HepG2 (cell line): ENCODE data around the gene RRBP1. TPM values are rescaled to one million over a fixed set of nuclear protein-coding genes. Genes with fewer than 3 reads are reported as not detected.
A peak's percentile ranks its signal among the peaks of the same experiment; 100 is the strongest.

ENCODE experiments used
- ASH2L ChIP-seq: fragments of 300-600, 200-600 bp; sonication (generic); IDR thresholded peaks from 2 replicates; pipeline ENCODE4 v1.7.0; 2017; ENCODE audit warnings: low read depth, mild to moderate bottlenecking, moderate library complexity, mixed read lengths, low read length; ENCODE audit not compliant: insufficient read length
- MEIS1 ChIP-seq: sonication (generic); formaldehyde crosslinking; IDR thresholded peaks from 2 replicates; pipeline ENCODE4 v1.9.0; 2021; ENCODE audit warnings: mild to moderate bottlenecking, missing genetic modification reagents, moderate library complexity, borderline replicate concordance
- SALL2 ChIP-seq: sonication (generic); formaldehyde crosslinking; IDR thresholded peaks from 2 replicates; pipeline ENCODE4 v1.8.1; 2023; ENCODE audit warnings: mild to moderate bottlenecking, missing genetic modification reagents, inconsistent platforms
- SOX5 ChIP-seq: IDR thresholded peaks from 2 replicates; pipeline ENCODE4 v1.6.1; 2016; ENCODE audit warnings: borderline replicate concordance
- ZNF607 ChIP-seq: sonication (generic); formaldehyde crosslinking; IDR thresholded peaks from 2 replicates; pipeline ENCODE4 v1.5.1; 2020; ENCODE audit warnings: missing genetic modification reagents, mild to moderate bottlenecking, borderline replicate concordance
- ZNF777 ChIP-seq: sonication (generic); formaldehyde crosslinking; IDR thresholded peaks from 2 replicates; pipeline ENCODE4 v1.4.0; 2020; ENCODE audit warnings: missing genetic modification reagents
- polyA plus RNA-seq, 8 experiments: library from polyadenylated mRNA; depleted of rRNA in 3 of 8; stranded (reverse) in 7 of 8; unstranded in 1 of 8; fragments of >200 nt; fragmentation: Illumina TruSeq in 4 of 8; extraction: Trizol in 4 of 8; gene quantifications; 2 replicates each; pipeline versions ENCODE4 v1.2.1 to v1.2.3, GENCODE V29; 2011 to 2016; ENCODE audit warnings: low read depth in 4 of 8, missing spikeins in 1 of 8, mixed read lengths in 1 of 8; ENCODE audit not compliant: insufficient read depth in 1 of 8
- total RNA-seq, 5 experiments: library from RNA; depleted of rRNA; stranded (reverse); fragments of >200 nt; fragmentation: Illumina TruSeq; extraction: Trizol; gene quantifications; 2 replicates each; pipeline ENCODE4 v1.2.3, GENCODE V29; 2016; ENCODE audit warnings: low read depth in 1 of 5
- TF ChIP-seq, protein P1 (sequence below): sonication (generic); formaldehyde crosslinking; IDR thresholded peaks from 2 replicates; pipeline ENCODE4 v1.4.0; 2020; ENCODE audit warnings: missing genetic modification reagents
- TF ChIP-seq, protein P2 (sequence below): sonication (generic); formaldehyde crosslinking; IDR thresholded peaks from 2 replicates; pipeline ENCODE4 v1.4.0; 2020; ENCODE audit warnings: mild to moderate bottlenecking, missing genetic modification reagents, borderline replicate concordance
- TF ChIP-seq, protein P3 (sequence below): sonication (generic); formaldehyde crosslinking; IDR thresholded peaks from 2 replicates; pipeline ENCODE4 v1.4.0; 2020; ENCODE audit warnings: missing genetic modification reagents, mild to moderate bottlenecking, borderline replicate concordance
- TF ChIP-seq, protein P4 (sequence below): sonication (generic); formaldehyde crosslinking; IDR thresholded peaks from 2 replicates; pipeline ENCODE4 v1.5.0; 2020; ENCODE audit warnings: mild to moderate bottlenecking, missing genetic modification reagents
- TF ChIP-seq, protein P5 (sequence below): sonication (generic); formaldehyde crosslinking; IDR thresholded peaks from 2 replicates; pipeline ENCODE4 v1.4.0; 2020; ENCODE audit warnings: mild to moderate bottlenecking, low read depth, missing genetic modification reagents

Gene RRBP1
- total and polyA plus RNA-seq, 2 of the 13 experiments (the other 11 are each of a cell fraction or from before 2014, with no cell fraction given), result 150 to 222 TPM

DNA sequence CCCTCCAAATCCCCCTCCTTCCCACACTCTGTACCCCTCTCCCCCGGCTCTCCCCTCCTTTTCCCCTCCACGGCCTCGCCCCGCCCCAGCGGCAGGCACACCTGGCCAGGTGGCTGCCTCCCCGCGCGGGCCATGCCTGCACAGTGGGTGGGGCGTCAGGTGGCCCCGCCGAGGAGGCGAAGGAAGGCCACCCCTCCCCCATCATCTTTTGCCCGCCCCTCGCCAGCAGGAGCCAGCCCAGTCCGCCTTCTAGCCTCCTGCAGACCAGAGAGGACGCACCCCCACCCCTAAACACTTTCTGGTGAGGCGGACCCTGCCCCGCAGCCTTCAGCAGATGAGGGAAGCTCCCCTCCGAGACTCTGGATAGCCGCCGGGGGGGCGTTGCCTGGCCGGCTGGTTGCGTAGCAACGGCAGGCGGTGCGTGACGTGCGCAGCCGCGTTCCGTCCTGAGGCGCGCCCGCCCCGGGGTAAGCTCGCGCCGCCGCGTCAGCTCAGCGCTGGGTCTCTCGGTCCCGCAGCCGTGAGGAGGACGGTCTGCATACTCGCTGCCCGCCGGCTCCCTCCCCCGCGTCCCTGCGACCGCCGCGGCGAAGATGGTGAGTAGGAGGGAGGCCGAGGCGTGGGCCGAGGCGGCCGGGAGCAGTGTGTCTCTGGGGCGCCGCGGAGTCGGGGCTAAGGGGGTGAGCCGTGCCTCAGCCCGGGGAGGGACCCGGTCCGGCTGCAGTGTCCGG is 112.3 kb downstream of the RRBP1 start, which contains the start of gene DSTN (continued):
- TF ChIP-seq, protein P1, sequence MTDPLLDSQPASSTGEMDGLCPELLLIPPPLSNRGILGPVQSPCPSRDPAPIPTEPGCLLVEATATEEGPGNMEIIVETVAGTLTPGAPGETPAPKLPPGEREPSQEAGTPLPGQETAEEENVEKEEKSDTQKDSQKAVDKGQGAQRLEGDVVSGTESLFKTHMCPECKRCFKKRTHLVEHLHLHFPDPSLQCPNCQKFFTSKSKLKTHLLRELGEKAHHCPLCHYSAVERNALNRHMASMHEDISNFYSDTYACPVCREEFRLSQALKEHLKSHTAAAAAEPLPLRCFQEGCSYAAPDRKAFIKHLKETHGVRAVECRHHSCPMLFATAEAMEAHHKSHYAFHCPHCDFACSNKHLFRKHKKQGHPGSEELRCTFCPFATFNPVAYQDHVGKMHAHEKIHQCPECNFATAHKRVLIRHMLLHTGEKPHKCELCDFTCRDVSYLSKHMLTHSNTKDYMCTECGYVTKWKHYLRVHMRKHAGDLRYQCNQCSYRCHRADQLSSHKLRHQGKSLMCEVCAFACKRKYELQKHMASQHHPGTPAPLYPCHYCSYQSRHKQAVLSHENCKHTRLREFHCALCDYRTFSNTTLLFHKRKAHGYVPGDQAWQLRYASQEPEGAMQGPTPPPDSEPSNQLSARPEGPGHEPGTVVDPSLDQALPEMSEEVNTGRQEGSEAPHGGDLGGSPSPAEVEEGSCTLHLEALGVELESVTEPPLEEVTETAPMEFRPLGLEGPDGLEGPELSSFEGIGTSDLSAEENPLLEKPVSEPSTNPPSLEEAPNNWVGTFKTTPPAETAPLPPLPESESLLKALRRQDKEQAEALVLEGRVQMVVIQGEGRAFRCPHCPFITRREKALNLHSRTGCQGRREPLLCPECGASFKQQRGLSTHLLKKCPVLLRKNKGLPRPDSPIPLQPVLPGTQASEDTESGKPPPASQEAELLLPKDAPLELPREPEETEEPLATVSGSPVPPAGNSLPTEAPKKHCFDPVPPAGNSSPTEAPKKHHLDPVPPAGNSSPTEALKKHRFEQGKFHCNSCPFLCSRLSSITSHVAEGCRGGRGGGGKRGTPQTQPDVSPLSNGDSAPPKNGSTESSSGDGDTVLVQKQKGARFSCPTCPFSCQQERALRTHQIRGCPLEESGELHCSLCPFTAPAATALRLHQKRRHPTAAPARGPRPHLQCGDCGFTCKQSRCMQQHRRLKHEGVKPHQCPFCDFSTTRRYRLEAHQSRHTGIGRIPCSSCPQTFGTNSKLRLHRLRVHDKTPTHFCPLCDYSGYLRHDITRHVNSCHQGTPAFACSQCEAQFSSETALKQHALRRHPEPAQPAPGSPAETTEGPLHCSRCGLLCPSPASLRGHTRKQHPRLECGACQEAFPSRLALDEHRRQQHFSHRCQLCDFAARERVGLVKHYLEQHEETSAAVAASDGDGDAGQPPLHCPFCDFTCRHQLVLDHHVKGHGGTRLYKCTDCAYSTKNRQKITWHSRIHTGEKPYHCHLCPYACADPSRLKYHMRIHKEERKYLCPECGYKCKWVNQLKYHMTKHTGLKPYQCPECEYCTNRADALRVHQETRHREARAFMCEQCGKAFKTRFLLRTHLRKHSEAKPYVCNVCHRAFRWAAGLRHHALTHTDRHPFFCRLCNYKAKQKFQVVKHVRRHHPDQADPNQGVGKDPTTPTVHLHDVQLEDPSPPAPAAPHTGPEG, result 0 out of 2 replicates have a peak, but pooled peaks have one; percentile 68
- TF ChIP-seq, protein P2, sequence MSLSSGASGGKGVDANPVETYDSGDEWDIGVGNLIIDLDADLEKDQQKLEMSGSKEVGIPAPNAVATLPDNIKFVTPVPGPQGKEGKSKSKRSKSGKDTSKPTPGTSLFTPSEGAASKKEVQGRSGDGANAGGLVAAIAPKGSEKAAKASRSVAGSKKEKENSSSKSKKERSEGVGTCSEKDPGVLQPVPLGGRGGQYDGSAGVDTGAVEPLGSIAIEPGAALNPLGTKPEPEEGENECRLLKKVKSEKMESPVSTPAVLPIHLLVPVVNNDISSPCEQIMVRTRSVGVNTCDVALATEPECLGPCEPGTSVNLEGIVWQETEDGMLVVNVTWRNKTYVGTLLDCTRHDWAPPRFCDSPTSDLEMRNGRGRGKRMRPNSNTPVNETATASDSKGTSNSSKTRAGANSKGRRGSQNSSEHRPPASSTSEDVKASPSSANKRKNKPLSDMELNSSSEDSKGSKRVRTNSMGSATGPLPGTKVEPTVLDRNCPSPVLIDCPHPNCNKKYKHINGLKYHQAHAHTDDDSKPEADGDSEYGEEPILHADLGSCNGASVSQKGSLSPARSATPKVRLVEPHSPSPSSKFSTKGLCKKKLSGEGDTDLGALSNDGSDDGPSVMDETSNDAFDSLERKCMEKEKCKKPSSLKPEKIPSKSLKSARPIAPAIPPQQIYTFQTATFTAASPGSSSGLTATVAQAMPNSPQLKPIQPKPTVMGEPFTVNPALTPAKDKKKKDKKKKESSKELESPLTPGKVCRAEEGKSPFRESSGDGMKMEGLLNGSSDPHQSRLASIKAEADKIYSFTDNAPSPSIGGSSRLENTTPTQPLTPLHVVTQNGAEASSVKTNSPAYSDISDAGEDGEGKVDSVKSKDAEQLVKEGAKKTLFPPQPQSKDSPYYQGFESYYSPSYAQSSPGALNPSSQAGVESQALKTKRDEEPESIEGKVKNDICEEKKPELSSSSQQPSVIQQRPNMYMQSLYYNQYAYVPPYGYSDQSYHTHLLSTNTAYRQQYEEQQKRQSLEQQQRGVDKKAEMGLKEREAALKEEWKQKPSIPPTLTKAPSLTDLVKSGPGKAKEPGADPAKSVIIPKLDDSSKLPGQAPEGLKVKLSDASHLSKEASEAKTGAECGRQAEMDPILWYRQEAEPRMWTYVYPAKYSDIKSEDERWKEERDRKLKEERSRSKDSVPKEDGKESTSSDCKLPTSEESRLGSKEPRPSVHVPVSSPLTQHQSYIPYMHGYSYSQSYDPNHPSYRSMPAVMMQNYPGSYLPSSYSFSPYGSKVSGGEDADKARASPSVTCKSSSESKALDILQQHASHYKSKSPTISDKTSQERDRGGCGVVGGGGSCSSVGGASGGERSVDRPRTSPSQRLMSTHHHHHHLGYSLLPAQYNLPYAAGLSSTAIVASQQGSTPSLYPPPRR (CRISPR knock-in tag), result no peak
- TF ChIP-seq SOX5 (CRISPR knock-in tag) (no peak), MEIS1 (CRISPR knock-in tag) (peak; percentile 46; the same call in 1 of the 2 replicates), ZNF777 (CRISPR knock-in tag) (peak; percentile 57; the same call in 1 of the 2 replicates), ASH2L (peak; percentile 90), ZNF607 (CRISPR knock-in tag) (peak; percentile 92), SALL2 (CRISPR knock-in tag) (no peak)
- TF ChIP-seq, protein P3, sequence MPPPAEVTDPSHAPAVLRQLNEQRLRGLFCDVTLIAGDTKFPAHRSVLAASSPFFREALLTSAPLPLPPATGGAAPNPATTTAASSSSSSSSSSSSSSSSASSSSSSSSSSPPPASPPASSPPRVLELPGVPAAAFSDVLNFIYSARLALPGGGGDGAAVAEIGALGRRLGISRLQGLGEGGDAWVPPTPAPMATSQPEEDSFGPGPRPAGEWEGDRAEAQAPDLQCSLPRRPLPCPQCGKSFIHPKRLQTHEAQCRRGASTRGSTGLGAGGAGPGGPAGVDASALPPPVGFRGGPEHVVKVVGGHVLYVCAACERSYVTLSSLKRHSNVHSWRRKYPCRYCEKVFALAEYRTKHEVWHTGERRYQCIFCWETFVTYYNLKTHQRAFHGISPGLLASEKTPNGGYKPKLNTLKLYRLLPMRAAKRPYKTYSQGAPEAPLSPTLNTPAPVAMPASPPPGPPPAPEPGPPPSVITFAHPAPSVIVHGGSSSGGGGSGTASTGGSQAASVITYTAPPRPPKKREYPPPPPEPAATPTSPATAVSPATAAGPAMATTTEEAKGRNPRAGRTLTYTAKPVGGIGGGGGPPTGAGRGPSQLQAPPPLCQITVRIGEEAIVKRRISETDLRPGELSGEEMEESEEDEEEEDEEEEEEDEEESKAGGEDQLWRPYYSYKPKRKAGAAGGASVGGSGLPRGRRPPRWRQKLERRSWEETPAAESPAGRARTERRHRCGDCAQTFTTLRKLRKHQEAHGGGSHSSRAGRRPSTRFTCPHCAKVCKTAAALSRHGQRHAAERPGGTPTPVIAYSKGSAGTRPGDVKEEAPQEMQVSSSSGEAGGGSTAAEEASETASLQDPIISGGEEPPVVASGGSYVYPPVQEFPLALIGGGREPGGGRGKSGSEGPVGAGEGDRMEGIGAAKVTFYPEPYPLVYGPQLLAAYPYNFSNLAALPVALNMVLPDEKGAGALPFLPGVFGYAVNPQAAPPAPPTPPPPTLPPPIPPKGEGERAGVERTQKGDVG (CRISPR knock-in tag), result peak; percentile 94
- TF ChIP-seq, protein P4, sequence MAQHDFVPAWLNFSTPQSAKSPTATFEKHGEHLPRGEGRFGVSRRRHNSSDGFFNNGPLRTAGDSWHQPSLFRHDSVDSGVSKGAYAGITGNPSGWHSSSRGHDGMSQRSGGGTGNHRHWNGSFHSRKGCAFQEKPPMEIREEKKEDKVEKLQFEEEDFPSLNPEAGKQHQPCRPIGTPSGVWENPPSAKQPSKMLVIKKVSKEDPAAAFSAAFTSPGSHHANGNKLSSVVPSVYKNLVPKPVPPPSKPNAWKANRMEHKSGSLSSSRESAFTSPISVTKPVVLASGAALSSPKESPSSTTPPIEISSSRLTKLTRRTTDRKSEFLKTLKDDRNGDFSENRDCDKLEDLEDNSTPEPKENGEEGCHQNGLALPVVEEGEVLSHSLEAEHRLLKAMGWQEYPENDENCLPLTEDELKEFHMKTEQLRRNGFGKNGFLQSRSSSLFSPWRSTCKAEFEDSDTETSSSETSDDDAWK (CRISPR knock-in tag), result no peak
- TF ChIP-seq, protein P5, sequence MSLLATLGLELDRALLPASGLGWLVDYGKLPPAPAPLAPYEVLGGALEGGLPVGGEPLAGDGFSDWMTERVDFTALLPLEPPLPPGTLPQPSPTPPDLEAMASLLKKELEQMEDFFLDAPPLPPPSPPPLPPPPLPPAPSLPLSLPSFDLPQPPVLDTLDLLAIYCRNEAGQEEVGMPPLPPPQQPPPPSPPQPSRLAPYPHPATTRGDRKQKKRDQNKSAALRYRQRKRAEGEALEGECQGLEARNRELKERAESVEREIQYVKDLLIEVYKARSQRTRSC (CRISPR knock-in tag), result peak; percentile 1; the same call in 1 of the 2 replicates
